ENCODE data around the gene CASZ1.

CASZ1 gene

DNA sequence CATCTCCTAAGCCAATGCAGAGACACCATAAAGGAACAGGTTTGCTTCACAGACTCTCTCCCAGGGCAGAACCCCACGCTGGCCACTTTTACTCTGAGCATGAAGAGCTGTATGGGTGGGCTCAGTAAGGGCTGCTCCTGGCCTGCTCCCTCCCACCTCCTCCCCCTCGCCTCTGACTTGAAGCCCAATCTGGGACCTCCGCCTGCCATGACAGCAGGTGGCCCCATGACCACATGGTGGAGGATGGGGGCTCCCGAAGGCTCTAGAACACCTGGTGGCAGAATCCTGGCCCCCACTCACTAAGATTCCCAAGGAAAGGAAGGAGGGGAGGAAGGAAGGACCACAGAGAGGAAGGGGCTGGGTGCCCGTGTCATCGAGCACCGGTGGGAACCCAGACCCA lies 23.7 kb downstream of the CASZ1 start:
- DNase-seq: no peak

DNA sequence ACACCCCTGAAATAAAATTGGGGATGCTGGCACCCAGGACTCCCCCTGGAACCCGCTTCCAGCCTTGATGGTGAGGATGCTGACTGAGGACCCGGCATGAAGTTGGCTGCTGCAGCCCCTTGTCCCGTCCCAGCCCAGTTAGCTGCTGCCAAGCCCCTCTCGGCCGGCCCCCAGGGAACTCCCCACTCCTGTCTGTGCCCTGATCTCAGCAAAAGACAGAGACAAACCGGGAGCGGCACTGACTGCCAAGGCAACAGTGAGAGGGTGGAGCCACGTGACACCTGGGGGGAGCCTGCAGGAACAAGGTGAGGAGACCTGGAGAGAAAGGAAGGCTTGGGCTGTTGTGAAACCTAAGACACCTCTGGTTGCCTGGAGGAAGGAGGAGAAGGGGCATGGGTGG lies 24.7 kb downstream of the CASZ1 start:
- DNase-seq: no peak

GRCh38 chr1:10768552-10768951 lies 27.9 kb downstream of the CASZ1 start:
- no peak for DNase-seq

- no peak for DNase-seq
Observed at GRCh38 chr1:10767282-10767681, 29.2 kb downstream of the CASZ1 start.

GRCh38 chr1:10765734-10766478 lies 30.5 kb downstream of the CASZ1 start:
- no peak for DNase-seq

DNA sequence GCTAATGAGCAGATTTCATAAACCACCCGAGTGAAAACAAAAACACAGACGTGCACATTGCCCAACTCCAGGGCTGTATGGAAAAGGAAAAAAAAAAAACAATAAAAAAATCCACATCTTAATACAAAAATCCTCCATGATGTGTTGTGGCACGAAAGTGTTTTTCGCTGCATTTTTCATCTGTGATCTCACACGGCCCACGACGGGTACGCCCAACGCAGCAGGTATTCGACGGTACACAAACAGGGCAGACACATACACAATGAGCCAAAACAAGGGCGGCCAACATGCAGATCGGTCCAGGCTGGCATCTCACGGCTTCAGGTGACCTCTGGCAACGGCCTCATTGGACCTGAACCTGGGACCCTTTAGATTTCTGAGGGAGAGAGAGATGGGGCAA lies 31.1 kb downstream of the CASZ1 start:
- no peak for DNase-seq

GRCh38 chr1:10764296-10764798 lies 32.1 kb downstream of the CASZ1 start:
- DNase-seq: no peak

- no peak for DNase-seq
Observed at GRCh38 chr1:10762875-10763274, 33.6 kb downstream of the CASZ1 start.

GRCh38 chr1:10762153-10762523 lies 34.3 kb downstream of the CASZ1 start:
- DNase-seq: no peak

DNA sequence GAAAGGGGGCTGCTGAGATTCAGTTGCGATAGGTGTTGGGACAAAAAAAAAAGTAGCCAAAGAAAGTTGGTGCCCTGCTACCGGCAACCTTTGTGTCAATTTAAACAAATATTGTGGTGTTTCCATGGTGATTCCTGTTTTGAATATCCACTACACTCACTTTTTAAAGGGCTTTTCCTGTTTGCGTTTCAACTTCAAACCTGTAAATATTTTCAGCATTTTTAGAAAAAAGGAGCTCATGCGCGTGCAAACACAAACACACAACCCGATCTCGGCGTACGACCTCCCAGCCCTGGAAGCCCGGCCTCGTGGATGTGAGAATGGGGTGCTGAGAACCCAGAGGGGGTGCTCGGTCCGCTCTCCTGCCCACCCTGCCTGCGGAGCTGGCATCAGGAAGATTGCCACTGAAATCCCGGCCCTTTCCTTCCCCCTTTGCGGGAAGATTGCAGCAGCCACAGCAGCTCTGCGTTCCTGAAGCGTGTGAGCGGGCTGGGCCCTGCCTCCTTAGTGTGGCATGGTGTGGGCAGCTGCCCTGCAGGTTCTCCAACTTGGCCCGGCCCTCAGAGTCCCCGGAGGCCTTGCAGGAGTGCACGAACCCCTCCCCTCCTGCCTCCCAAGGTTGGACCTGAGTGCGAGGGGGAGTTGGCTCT lies 34.8 kb downstream of the CASZ1 start:
- DNase-seq: no peak

DNA sequence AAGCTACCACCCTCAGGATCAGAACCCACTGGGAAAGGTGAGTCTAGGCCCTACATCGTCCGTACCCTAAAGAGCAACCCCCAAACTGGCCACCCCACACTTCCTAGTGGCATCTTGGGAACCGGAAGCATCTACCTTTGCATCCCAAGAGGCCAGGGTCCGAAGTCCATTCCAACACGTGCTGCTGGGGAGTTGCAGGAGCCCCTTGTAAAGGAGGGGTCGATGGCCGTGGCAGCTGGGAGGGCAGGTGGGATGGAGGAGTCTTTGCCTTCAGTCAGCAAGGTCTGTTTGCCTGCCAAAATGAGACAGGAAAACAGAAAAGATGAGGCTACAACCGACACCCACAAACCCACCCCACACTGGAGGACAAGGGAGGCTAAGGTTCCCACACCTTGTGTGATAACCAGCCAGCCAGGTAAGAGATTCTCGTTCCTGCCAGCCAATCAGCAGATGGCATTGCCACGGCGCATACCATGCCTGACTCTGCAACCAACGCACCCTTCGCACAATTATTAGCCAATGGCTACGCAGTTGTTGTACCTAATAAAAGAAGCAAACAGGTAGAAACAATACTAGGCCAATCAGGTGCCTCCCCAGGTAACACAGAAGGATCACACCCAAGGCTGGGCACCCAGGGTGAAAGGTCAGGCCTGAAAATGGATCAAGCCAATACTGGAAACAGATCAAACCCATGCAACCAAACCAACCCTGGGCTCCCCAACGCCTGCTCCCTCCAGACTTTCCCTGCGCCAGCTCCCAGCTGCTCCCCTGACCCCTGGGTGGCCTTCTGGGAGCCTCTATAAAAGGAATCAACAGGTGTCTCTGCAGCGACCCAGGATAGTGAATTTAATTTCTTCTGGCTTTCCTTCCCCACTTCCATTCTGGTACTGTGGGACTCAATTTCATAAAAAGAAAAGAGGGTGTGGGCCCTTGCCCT lies 35.6 kb downstream of the CASZ1 start:
- DNase-seq: no peak

DNA sequence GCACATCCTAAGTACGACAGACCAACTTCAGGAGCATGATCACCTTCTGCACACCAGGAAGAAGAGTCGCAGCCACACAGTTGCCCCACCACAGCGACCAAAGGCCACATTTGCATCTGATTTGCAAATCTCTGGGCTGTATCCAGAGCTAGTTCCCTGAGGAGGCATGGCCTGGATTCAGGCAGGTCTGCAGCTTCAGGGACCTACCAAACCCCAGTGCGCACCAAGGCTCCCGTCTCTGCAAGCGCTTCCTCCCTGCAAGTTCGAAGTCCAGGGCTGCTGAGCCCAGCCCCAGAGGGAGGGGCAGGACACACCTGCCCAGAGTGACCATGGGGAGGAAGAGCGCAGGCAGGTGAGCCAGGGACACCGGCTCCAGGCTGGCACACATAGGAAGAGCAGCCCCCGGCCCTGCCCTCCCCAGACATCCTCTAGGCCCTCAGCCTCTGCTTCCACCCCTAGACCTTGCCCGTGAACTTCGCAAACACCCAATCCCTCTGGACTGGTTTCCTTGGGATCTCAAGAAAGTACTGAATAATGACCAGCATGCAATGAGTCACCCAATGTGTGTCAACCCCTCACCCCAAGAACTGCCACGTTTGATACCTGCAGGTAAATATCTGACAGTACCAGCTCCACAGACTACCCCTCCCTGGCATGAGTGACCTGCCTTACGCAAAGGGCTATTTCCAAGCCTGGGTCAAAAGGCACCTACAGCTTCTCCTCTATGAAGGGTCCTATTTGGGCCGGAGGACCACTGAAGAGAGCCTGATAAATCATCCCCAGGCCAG lies 36.8 kb downstream of the CASZ1 start:
- DNase-seq: no peak

DNA sequence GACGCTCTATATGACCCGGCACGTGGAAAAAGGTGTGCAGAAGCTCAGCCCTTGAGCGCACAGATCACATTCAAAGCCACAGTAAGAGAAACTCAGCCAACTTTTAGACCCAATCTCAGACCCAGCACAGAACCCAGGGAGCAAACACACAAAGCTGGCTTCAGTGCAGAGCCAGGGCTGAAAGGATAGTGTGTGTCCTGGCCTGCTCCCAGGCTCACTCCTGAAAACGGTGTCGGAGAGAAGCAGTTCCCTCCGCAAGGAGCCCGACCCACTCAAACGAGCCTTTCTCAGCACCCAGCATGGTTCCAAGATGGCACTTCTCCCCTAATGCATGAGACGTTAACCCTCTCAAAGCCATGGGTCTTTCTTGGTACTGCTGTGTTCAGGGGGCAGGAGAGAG lies 39.6 kb downstream of the CASZ1 start:
- DNase-seq: no peak

DNA sequence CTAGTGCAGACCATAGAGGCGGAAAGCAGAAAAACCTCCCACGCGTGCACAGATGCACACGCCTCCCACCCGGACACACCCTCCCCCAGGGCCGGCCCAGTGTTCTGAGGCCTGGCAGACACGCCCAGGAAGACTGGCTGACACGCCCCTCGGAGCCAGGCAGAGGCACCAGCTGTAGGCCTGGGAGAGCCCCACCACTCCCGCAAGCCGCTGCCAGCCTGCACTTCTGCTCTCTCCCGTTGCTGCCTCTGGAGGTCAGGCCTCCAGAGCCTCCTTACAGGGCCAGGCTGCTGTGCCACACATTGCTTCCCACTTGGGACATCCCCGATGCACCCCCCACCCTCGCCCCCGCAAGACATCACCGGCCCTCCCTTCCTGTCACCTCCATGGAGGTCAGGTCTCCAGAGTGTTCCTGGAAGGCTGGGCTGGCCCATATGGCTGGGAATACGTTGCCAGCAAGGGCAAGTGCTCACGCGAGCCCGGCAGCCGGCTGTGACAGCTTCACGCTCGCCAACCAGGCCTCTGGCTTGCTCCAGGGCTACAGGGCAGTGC lies 40.4 kb downstream of the CASZ1 start:
- peak; percentile 41 for DNase-seq

DNA sequence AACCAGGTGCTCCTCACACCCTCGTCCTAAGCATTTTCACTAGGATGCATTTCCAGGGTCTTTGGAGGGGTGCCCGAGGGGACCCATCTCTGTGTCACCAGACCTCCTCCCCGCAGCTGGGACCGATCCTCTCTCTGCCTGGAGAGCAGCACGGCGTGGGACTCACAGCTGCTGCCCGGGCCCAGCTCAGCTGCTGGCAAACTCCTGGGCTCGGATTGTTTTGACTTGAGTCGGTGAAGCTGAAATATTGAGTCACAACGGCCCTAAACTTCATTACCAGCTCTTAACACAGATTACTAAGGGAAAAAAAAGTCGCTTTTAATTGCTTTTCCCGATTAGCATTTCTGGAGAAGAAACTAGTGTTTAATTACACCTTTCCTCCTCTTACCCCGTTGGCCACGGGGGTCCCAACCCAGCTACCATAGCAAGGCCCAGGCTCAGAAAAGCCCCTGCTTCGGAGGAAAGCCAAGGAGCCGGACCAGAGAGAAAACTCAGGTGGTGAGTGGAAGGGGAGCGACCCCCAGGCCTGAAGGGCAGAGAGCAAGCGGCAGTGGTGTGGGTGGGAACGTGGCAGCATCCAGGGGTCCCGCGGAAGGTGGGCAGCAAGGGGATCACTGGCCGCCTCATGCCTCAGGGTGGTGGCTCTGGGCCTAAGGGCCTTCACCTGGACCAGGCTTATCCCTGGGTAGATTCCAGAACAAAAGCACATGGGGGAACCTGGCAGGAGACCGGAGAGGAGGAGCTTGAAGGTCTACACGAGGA lies 41.7 kb downstream of the CASZ1 start:
- DNase-seq: no peak

- no peak for DNase-seq
Observed at GRCh38 chr1:10753299-10753698, 43.1 kb downstream of the CASZ1 start.

DNA sequence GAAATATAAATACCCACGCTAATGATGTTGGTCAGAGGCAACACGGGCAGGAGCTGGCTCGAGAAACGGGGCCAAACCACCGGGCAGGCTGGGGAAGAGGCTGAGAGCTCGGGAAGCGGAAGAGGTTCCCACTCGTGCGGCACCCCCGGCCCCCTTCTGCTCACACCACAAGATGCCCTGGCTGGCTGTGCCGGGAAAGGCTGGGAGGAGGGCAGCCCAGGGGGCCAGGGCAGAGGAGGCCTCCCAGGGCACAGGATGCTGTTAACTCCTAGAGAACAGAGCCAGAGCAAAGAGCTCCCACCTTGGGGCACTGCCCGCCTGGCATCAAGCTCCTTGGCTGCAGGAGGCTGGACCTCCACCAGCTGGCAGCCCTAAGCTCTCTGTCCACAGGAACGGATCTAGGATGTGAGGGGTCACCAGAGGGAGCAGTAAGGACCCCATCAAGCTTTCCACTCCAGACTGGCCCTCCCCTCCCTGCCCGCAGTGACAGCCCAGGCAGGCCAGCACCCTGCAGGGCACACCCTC lies 44.8 kb downstream of the CASZ1 start:
- DNase-seq: no peak

DNA sequence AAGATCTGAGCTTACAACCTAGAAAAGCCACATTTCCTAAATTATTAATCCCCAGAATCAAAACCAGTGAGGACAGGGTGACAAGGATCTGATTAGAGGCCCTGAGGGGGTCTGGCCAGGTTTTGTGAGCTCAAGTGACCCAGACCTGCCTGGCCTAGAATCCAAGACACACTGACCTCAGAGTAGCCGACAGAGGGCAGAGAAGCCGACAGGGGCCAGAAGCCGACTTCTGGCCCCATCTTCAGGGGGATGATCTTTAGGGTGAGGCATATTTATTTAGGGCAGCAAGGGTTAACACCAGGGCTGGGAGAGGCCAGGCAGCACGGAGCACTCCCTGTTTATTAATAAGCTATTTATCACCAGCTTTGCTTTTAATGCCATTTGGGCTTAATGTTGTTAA lies 45.3 kb downstream of the CASZ1 start:
- DNase-seq: no peak

DNA sequence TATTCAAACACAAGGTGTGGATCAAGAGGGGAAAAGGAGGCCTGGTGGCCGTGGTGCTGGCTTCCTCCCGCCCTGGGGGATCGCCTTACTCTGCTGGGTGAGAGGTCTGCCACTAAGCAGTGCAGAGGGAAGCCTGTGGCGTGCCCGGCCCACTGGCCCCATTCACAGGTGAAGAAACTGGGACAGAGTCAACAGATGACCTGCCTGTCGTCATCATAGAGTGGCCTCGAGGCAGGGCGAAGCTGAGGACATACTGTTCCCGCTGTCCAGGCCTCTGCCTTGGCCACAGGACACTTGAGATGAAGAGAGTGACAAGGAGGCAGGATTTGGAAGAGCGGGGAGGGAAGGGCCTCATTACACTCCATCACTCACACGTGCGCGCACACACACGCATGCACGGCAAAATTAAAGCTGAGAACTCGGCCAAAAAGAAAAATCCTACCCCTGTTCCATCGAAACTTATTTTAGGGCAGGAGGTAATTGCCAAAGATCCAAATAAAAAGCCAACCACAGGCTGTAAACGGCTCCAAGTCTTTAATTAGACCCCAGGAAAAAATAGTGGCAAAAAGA lies 50.5 kb downstream of the CASZ1 start:
- DNase-seq: no peak

DNA sequence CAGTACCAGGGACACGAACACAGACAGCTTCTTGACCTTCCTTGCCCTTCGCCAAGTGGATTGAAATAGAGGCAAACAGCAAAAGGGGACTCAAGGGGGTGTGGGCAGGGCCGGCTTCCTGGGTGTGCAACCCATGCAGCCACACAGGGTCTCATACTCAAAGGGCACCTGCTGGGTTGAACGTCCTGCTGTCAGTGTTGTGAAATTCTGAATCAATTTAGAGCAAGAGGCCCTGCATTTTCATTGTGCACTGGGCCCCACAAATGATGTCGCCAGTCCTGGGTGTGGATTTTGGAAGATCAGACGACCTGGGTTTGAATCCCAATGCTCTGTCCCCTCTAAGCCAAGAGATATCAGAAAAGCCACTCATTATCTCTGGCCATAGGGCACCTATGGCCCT lies 51.1 kb downstream of the CASZ1 start:
- DNase-seq: no peak

GRCh38 chr1:10744654-10745238 lies 51.7 kb downstream of the CASZ1 start:
- DNase-seq: no peak

Data from NCI-H2227 treated with DMSO at 0.1 percent for 48 hours (cell line).